HTR-8/SVneo (cell line): ENCODE measurements around the gene PET100.
"Not testable (repeated sequence)": the region's sequence is repeated elsewhere in the genome, so short reads cannot be mapped to it uniquely, and the experiment has no call there.

Experiments
- DNase-seq: peaks from one replicate; pipeline ENCODE4 v3.0.0; 2011; ENCODE audit warnings: low spot score, mixed read lengths; ENCODE audit not compliant: insufficient read length
- FAIRE-seq: peaks from 2 replicates; lab custom pipeline; 2011; peaks lifted over from hg19 to GRCh38; lab: Jason Lieb, UNC

PET100 gene

DNA sequence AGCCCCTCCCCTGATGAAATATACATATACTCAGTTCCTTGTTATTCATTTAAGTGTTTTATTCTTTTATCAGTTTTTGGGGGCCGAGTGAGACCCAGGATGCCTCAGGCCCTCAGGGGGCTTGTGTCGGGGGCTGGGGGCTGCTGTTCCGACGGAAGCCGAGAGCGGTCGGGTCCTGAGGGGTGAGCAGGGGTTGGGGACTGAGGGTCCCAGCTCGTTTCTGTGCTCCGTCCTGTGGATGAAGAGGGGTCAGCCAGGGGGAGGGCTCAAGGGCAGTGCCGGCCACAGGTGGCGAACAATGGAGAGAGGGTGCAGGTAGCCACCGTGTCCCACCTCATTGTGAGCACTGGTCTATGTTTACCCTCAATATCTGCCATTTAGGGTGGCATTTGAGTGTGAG, 2.0 kb downstream of the PET100 start:
- FAIRE-seq (no peak), DNase-seq (no peak)

DNA sequence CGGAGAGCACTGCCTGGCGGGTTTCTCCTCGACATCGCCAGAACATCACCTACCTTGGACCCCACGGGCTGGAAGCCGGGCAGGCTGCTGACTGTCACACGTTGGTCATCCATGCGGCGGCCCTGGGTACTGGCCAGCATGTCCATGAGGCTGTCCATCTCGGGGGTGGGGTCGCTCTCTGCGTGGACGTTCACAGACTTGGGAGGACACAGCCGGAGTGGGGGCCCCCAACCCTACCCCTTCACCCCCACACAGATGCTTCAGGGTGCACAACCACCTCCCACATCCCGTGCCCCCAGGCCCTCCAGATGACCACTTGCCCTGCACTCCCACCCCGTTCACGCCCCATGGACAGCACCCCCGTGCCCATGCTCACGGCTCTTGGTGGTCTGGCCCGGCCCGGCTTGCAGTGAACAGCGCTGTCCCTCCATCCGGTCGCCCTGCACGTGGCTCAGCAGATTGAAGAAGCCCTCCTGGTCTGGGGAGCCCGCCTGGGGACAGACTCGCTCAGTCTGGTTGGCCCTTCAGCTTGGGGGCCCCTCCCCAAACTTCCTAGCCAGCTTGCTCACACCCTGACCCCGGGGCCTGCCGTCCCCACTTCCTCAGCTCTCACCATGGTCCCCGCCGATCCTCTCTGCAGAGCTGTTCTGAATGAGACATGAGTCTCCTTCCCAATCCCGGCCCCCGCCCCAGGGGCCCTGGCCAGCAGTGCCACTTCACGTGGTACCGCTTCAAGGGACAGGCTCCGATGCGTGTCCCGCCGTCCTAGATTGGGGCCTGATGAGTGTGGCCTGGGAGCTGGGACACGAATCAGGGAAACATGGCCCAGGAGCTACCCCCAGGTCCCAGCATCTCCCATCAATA, 3.0 kb downstream of the PET100 start:
- no peak for FAIRE-seq

DNA sequence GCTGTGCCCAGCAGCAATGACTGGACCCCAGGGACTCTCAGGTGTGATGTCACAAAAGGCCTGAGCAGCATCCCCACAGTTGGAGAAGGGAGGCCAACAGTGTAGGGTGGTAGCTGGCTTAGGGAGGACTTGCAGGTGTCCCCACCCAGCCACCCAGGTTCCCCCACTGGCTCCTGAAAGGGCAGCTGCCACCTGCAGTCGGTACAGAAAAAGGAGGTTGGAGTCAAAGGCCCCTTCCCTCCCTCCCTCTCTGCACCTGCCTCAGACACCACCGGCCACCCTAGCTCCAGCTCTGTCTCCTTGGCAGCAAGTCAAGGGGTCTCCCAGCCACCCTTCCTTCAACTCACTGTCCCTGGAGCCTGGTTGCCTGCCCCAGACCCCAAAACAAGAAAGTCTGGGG, 4.1 kb downstream of the PET100 start, which contains the start of gene PCP2:
Gene PCP2 (minus strand): TSS at position 22 of the 400 bp plus-strand sequence. CDS start 262 bp downstream, outside the sequence.
- FAIRE-seq (no peak), DNase-seq (no peak)

More for the DNA sequence above, 3.0 kb downstream of the PET100 start:
- DNase-seq = no peak

DNA sequence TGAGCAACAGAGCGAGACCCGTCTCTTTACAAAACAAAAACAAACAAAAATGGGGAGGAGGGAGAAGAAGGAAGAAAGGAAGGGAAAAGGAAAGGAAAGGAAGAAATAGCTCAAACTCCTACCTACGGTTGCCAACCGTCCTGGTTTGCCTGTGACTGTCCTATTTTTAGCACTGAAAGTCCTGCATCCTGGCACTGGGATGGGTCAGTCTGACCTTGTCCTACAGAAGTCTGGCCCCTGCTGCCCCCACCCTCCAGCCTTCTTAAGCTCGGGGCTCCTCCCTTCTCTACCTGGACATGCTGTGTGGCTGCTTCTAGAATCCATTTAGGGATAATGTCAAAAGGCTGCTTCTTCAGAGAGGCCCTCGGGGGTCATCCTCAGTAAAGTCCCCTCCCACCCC, 6.1 kb downstream of the PET100 start:
- DNase-seq (no peak), FAIRE-seq (no peak)

DNA sequence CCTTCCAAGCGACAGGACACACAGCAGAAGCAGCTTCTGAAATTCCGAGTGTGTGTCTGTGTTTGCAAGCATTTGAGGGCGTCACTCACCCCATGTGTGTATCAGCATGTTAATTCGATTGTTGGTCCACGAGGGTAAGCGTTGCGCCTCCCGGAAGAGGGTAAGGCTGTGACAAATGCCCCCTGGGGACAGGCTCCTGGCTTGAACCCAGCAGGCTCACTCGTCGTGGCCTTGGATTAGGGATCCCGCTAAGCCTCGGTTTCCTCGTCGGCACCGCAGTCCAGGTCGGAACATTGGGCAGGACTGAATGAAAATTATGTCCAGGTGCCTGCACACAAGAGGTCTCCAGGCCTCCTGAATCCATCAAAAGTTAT, 6.7 kb downstream of the PET100 start:
- no peak for FAIRE-seq
- DNase-seq = no peak

DNA sequence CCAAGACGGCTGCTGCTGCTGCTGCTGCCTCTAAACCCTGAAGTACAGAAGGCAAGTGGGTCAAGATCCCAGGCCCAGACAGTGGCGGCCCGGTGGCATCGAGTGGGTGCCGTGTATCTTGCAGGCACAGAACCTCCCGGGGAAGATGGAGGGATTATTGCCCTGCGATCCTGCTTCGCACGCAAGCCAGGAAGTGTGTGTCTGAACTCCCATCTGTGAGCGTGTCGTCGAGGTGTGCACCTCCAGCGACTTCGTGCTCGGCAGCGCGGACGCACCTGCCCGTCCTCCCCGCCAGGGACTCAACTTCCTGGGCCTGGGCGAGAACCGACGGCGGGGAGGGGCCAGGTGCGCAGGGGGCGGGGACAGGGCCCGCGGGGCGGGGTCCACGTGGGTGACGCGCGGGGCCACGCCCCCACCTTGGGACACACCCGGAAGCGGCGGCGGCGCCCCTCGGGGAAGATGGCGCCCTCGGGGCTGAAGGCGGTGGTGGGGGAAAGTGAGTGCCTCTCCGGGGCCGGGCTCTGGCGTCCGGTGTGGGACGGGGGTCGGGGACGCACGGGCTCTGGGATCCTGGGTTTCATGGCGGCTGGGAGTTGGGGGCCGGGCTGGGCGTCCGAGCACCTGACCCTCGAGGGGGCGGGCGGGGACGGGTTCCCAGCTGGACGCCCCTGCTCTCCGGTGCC, 7.2 kb downstream of the PET100 start, which contains the start of gene STXBP2:
Gene STXBP2 (plus strand): TSS at position 420 of the 683 bp plus-strand sequence. CDS start 40 bp downstream, at position 460.
- DNase-seq = no peak
- FAIRE-seq = no peak

DNA sequence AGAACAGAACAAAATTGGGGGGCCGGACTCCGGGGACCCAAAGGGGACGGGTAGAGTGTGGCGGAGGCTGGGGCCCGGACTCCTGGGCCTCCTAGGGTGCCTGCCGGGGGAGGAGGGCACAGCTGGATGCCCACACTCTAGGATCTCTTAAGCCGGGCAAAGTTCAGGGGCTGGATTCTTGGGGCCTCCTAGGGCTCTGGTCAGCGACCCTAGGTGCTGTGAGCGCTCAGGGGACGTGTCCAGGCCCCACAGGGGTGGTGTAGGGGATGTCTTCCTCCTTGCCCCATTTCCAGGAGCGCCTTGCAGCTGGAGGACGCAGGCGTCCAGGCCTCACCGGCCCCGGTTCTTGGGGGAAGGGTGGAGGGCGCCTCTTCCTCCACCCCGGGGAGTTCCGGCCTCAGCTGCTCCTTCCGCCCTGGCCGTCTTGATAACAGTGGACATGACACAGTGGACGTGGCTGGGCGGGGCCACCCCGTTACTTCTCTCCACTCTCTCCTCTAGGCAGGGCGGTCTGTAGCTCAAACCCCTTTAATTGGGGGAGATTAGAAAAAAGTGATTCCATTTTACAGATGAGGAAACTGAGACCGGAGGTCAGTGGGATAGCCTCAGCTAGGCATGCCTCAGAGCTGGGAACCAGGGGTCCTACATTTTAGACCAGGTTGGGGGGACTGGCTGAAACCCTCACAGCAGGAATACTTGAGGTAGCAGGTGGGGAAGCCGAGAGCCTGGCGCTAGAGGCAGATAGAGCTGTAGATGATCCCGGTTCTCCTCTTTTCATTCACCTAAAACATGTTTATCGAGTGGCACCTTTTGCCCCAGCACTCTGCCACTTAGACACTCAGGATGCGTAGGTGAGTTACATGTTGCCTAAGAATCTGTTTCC, 8.0 kb downstream of the PET100 start:
- FAIRE-seq (no peak), DNase-seq (no peak)

DNA sequence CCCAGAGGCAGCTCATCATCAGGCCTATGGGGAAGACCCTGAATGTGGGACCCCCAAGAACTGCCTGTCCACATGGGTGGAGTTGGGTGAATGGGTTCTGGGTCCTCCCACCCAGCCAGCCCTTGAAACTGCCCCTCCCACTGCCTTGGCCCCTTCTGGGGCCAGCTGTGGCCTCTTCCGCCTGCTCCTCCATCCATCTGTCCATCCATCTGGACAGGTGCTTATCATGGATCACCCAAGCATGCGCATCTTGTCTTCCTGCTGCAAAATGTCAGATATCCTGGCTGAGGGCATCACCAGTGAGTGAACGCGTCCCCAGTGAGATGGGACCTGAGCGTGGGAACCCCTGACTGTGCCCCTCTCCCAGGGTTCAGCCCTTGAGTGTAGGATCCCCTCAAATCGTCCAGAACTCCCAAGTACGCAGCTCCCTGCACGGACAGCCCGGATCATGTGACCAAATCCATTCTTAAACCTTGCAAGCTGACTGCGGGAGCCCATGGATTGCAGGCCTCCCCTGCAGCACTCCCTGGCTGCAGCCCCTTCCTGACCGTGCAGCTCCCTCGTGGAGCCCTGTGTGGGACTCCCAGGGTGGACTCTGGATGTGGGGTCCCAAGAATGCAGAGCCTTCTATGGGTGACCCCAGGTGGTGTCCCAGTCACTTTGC, 9.3 kb downstream of the PET100 start:
- no peak for FAIRE-seq
- DNase-seq = no peak

DNA sequence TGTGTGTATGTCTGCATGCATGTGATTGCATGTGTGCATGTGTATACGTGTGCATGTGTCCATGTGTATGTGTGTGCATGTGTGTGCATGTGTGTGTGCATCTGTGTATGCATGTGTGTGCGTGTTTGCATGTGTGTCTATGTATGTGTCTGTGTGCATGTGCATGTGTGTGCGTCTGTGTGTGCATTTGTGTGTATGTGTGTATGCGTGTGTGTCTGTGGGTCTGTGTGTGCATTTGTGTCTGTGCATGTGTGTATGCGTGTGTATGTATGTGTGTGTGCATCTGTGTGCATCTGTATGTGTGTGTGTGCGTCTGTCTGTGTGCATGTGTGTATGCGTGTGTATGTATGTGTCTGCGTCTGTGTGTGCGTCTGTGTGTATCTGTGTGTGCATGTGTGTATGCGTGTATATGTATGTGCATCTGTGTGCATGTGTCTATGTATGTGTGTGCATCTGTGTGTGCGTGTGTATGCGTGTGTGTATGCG, 10.3 kb downstream of the PET100 start:
- FAIRE-seq (no peak), DNase-seq (no peak)

DNA sequence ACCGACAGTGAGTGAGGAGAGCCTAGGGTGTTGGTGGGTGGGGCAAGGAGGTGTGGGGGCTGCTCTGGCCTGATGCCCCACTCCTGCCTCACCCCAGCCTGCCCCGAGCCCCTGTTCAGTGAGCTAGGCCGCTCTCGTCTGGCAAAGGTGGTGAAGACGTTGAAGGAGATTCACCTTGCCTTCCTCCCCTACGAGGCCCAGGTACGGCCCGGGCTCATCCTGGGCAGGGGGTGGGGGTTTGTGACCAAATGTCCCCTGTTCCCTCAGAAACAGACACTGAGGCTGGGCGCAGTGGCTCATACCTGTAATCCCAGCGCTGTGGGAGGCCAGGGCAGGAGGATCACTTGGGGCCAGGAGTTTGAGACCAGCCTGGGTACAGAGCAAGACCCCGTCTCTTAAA, 11.2 kb downstream of the PET100 start:
- FAIRE-seq = no peak
- DNase-seq = no peak

DNA sequence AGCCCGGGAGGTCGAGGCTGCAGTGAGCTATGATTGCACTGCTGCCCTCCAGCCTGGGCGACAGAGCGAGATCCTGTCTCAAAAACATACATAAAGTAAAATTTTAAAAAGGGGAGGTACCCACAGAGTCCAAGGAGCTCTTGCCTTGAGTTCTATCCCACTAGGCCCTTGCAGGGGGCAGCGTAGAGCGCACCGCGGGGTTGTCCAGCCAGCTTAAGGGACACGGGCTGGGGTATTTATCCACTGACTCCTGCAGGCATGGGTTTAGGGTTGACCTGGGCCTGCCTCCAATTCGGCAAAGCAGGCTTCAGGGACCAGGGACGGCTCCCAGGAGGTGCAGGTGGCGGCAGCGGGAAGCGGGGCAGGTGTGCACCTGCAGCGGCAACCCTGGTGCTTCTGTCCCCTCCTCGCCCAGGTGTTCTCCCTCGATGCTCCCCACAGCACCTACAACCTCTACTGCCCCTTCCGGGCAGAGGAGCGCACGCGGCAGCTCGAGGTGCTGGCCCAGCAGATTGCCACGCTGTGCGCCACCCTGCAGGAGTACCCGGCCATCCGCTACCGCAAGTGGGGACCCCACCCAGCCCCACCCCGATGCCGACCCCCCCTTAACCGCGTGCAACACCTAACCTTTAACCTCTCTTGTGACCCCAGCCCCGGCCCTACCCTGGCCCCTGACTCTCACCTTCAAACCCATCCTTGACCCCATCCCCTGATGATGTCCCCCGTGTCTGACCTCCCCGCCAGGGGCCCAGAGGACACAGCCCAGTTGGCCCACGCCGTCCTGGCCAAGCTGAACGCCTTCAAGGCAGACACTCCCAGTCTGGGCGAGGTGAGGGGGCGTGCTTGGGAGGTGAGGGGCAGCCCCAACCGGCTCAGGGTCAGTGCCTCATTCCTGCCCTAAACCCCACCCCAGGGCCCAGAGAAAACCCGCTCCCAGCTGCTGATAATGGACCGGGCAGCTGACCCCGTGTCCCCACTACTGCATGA, 12.0 kb downstream of the PET100 start:
- no peak for DNase-seq
- FAIRE-seq = no peak

DNA sequence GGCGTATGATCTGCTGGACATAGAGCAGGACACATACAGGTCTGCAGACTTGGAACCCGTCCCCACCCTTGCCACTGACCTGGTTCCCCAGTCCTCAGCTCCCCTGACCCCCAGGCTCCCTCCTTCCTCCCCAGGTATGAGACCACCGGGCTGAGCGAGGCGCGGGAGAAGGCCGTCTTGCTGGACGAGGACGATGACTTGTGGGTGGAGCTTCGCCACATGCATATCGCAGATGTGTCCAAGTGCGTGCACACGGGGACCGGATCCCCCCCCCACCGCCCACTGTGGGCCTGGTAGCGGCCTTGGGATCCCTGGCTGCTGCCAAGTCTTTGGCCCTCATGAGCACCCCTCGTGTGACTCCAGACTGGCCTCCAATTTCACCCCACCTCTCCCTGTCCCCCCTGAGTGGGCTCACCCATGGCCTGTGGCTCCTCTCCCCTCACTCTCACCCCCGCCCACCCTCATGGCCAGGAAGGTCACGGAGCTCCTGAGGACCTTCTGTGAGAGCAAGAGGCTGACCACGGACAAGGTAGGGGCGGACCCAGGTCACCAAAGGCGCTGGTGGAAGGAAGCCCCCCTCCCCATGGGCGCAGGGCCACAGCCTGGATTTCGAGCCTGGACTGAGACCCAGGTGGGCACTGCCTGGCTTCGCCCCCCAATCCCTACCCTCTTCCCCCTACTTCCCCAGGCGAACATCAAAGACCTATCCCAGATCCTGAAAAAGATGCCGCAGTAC, 12.9 kb downstream of the PET100 start:
- no peak for FAIRE-seq
- no peak for DNase-seq

DNA sequence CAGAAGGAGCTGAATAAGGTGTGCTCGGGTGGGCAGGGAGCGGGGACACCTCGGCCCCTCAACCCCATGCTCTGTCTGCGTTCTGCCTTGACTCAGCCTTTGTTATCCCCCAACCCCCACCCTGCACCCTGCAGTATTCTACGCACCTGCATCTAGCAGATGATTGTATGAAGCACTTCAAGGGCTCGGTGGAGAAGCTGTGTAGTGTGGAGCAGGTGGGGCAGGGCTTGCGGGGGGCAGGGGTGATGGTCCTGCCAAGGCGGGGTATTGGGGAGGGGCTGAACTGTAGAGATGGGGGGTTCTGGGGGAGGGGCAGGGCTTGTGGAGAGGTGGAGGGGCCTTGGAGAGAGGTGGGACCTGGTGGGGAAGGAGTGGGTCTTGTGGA, 13.4 kb downstream of the PET100 start:
- FAIRE-seq (no peak), DNase-seq (no peak)

DNA sequence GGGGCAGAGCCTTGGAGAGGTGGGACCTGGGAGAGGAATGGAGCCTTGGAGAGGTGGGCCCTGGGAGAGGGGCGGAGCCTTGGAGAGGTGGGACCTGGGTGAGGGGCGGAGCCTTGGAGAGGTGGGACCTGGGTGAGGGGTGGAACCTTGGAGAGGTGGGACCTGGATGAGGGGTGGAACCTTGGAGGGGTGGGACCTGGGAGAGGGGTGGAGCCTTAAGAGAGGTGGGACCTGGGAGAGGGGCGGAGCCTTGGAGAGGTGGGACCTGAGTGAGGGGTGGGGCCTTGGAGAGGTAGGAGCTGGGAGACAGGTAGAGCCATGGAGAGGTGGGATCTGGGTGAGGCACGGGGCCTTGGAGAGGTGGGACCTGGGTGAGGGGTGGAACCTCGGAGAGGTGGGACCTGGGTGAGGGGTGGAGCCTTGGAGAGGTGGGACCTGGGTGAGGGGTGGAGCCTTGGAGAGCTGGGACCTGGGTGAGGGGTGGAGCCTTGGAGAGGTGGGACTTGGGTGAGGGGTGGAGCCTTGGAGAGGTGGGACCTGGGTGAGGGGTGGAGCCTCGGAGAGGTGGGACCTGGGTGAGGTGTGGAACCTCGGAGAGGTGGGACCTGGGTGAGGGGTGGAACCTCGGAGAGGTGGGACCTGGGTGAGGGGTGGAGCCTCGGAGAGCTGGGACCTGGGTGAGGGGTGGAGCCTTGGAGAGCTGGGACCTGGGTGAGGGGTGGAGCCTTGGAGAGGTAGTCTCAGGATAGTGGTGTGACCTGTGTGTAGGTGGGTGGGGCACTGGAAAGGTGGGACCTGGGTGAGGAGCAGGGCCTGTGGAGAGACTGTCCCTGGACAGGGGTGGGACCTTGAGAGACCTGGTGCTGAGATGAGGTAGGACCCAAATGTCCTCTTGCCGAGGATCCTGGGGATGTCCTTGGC, 14.3 kb downstream of the PET100 start:
- DNase-seq, FAIRE-seq: not testable (repeated sequence)

DNA sequence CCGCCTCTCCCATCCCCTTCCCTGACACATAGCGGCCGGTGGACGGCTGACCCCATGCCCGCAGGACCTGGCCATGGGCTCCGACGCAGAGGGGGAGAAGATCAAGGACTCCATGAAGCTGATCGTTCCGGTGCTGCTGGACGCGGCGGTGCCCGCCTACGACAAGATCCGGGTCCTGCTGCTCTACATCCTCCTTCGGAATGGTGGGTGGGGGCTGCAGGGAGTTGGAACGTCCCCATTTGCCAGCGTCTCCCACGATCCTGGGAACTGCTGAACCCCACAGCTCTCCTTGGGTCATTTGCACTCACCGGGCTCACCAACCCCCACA, 14.9 kb downstream of the PET100 start:
- no peak for DNase-seq
- no peak for FAIRE-seq

DNA sequence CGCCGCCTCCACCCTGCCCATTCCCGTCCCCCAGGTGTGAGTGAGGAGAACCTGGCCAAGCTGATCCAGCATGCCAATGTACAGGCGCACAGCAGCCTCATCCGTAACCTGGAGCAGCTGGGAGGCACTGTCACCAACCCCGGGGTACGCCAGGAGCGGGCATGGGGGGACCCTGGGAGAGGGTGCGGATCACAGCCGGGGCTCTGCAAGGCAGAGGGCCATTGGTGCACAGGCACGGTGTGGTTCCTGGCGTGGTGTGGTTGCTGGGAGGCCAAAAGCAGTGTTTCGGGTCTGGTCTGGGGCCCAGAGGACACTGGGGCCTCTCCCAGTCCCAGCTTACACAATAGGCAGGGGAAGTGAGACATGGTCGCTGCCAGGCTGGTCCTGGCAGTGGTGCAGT, 15.6 kb downstream of the PET100 start:
- DNase-seq = no peak
- no peak for FAIRE-seq
